GM21737 (cell line): ENCODE data around the gene TMEM9.
A peak's percentile ranks its signal among the peaks of the same experiment; 100 is the strongest.
"Not testable (repeated sequence)": the region's sequence is repeated elsewhere in the genome, so short reads cannot be mapped to it uniquely, and the experiment has no call there.

ENCODE experiments used
- ATAC-seq: cut with Tn5 transposase; IDR thresholded peaks from one replicate; pipeline ENCODE4 v1.9.1; 2021; ENCODE audit warnings: mild to moderate bottlenecking, moderate library complexity; ENCODE audit not compliant: unreplicated experiment

The TMEM9 gene

DNA sequence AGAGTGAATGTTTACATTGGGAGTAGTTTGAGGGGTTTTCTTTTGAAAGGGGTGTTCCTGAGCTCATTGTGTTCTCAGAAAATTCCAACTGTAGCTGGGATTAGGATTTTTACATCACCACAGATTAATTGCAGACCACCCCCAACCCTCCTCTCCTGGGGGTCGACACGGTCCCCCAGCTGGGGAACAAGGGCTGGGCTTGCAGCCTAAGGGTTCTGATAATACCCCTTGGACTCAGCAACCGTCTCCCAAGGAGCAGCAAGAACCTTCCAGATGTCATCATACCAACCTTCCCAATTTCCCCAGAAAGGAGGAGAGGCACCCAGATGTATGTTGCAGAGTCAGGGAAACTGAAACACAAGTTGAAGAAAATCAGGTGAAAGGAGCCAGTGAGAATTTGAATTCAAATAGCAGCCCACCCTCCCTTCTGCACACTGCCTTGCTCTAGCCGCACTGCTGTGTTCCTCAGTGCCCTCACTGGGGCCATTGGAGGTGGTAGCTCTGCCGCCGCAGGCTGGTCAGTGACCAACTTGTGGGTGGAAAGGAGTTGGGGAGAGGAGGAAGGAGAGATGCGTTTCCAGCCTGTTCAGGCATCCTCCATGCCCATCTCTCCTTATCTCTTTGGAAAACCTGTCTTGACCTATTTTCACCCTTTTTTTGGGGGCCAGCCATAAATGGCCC lies 21.7 kb upstream of the TMEM9 start:
- ATAC-seq: no peak

GRCh38 chr1:201173736-201174135 lies 19.5 kb upstream of the TMEM9 start:
- ATAC-seq: no peak

GRCh38 chr1:201172999-201173610 lies 18.8 kb upstream of the TMEM9 start:
- no peak for ATAC-seq

DNA sequence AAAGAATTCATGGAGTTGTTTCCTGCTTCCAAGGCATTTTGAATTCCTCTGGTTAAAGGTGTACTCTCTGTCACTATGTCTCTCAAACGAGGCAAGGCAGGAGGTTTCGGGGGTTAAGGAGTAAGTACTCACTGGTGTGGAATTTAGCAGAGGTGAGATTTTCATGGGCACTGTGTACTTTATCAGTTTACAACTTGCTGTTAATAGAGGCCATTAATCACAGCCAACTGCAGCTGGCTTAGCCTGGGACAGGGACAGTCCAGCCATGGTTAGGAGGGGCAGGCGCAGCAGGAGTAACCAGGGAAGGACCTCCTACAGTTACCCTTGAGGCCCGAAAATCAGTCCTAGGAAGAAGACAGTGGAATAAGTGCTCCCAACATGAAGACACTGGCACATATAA lies 18.1 kb upstream of the TMEM9 start:
- no peak for ATAC-seq

- peak; percentile 31 for ATAC-seq
Observed at GRCh38 chr1:201171063-201172036, 17.1 kb upstream of the TMEM9 start.

- peak; percentile 98 for ATAC-seq
Observed at GRCh38 chr1:201170533-201171062, 16.3 kb upstream of the TMEM9 start.

GRCh38 chr1:201169971-201170532 lies 15.8 kb upstream of the TMEM9 start:
- no peak for ATAC-seq

- ATAC-seq: no peak
Observed at GRCh38 chr1:201169203-201169602, 14.9 kb upstream of the TMEM9 start.

GRCh38 chr1:201167041-201167991 lies 13.0 kb upstream of the TMEM9 start:
- no peak for ATAC-seq

DNA sequence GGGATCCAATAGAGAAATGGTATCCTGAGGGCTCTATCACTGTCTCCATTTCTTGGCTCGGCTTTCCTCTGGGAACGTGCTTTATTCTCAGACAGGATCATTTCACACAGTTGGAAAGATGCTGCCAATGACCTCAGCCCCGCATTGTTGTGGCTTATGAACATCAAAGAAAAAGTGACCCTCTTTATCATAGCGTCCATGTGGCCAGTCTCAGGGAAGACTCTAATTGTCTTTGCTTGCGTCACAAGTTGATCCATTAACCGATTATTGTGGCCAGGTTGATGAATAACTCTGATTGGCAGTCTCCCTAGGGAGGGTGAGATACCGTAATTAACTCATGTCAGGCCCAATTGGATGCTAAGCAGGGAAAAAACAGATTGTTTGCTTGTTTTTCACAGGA lies 10.4 kb upstream of the TMEM9 start:
- no peak for ATAC-seq

GRCh38 chr1:201163707-201164106 lies 9.4 kb upstream of the TMEM9 start:
- no peak for ATAC-seq

DNA sequence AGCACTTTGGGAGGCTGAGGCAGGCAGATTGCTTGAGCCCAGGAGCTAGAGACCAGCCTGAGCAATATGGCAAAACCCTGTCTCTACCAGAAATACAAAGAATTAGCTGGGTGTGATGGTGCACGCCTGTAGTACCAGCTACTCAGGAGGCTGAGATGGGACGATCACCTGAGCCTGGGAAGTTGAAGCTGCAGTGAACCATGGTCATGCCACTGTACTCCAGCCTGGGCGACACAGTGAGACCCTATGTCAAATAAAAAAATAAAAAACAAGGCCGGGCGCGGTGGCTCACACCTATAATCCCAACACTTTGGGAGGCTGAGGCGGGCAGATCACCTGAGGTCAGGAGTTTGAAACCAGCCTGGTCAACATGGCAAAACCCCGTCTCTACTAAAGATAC lies 8.8 kb upstream of the TMEM9 start:
- not testable (repeated sequence) for ATAC-seq

DNA sequence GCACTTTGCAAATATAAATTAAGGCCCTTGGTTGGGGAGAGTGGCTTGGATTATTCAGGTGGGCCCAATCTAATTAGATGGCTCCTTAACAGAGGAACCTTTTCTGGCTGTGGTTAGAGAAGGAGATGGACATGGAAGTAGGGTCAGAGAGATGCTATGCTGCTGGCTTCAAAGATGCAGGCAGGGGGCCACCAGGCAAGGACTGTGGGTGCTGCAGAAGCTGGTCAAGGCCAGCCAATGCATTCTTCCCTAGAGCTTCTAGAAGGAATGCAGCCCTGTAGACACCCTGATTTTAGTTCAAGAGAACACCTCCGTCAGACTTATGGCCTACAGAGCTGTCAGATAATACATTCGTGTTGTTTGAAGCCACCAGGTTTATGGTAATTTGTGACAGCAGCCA lies 3.7 kb upstream of the TMEM9 start:
- ATAC-seq: no peak

DNA sequence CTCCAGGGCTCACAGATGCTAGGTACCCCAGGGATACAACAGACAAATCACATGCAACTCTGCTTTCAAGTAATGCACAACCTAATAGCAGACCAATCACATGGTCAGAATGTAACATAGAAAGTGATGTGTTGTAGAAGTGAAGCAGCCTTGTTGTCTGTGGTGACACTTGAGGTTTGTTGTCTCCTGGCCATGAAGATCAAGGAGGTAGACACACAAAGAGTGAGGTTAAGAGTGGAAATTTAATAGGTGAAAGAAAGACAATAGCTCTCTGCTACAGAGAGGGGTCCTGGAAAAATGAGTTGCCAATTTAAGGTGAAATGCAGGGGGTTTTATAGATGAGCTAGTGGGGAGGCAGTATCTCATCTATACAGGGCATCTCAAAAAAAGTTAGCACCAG lies 2.5 kb upstream of the TMEM9 start:
- no peak for ATAC-seq

DNA sequence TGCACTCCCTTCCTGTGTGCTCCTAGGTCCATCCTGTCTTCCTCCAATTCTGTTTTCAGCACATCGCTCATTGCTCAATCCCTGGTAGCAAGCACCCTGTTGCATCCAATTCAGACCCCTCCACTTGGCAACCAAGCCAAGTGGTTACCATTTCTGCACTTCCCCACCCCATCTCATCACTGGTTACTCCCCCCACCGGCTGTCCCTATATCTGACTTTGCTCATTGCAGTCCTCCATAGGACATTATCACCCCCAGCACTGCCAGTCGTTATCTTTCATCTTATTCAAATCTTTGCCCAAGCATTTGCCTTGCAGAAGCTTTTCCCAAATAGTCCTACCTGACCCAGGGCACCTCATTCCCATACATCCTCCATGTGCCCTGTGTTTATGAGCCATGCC lies 2.1 kb upstream of the TMEM9 start:
- no peak for ATAC-seq

GRCh38 chr1:201155354-201155753 lies 1.1 kb upstream of the TMEM9 start:
- no peak for ATAC-seq

DNA sequence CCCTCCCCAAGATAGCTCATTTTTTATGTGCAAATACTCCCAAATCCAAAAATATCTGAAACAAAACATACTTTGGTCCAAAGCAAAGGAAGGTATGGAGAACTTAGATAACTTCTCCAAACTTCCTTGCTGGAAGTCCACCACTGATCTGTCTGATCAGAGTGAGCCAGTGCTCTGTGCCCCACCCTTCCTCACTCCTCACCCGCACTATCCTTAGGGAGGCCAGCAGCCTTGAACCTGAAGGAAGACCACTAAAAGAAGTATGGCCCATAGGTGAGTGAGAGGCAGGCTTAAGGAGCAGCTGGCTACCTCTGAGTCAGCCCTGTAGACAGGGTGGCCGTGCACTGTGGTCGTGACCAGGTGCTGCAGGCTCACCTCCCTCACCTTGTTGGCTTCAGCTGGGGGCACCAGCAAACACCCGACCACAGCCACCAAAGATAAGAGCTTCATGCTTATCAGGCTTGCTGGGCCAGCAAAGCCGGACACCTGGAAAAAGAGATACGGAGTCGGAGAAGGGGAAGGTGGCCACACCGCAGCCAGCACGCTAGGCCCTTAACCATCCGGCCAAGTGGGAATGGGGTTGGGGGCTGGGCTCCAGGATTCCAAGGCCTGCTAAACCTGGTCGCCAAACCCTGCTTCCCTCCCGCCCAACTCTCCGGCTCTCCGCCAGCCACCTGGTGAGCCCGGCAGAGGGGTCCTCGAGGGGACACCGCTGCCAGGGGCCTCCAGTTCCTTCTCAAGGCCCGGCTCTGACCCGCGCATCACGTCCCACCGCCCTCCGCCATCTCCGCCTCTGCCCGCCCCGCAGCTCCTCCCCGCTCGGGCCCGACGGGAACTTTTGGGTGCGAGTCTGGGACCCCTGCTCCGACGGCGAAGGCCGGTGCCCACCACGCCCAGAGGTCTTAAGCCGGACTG lies 543 bp downstream of the TMEM9 start:
- ATAC-seq: peak; percentile 50

GRCh38 chr1:201149400-201149799 lies 4.9 kb downstream of the TMEM9 start:
- no peak for ATAC-seq
